ENCODE results near the gene ZNF488.

The ZNF488 gene

GRCh38 chr10:47330366-47330765 is 53.7 kb downstream of the ZNF488 start:
- no peaks in the 10 kb centered on the region for H3K9me3 ChIP-seq
- DNase-seq = no peak
- TF ChIP-seq, protein P1, sequence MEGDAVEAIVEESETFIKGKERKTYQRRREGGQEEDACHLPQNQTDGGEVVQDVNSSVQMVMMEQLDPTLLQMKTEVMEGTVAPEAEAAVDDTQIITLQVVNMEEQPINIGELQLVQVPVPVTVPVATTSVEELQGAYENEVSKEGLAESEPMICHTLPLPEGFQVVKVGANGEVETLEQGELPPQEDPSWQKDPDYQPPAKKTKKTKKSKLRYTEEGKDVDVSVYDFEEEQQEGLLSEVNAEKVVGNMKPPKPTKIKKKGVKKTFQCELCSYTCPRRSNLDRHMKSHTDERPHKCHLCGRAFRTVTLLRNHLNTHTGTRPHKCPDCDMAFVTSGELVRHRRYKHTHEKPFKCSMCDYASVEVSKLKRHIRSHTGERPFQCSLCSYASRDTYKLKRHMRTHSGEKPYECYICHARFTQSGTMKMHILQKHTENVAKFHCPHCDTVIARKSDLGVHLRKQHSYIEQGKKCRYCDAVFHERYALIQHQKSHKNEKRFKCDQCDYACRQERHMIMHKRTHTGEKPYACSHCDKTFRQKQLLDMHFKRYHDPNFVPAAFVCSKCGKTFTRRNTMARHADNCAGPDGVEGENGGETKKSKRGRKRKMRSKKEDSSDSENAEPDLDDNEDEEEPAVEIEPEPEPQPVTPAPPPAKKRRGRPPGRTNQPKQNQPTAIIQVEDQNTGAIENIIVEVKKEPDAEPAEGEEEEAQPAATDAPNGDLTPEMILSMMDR (IDR thresholded peaks at IDR 0.05; ENCODE audit: low read depth, low read length) = no peak
- H3K4me1 ChIP-seq = peaks cover 7% of the 10 kb centered on the region
- no peaks in the 10 kb centered on the region for H3K36me3 ChIP-seq
- H3K4me3 ChIP-seq (ENCODE audit: low read depth, low read length) = no peak overlapping the region
- no peaks in the 10 kb centered on the region for H3K27me3 ChIP-seq

- Histone ChIP-seq H3K9me3 (no peaks in the 10 kb centered on the region), H3K4me3 (ENCODE audit: low read depth, low read length) (no peak overlapping the region)
- TF ChIP-seq, protein P1 (IDR thresholded peaks at IDR 0.05; ENCODE audit: low read depth, low read length) = no peak
These were observed 54.2 kb downstream of the ZNF488 start for GRCh38 chr10:47329855-47330254.

GRCh38 chr10:47326927-47327330 is 57.2 kb downstream of the ZNF488 start:
- Histone ChIP-seq H3K4me1 (peaks cover 7% of the 10 kb centered on the region), H3K36me3 (no peaks in the 10 kb centered on the region), H3K4me3 (ENCODE audit: low read depth, low read length) (no peak overlapping the region), H3K27me3 (no peaks in the 10 kb centered on the region), H3K9me3 (no peaks in the 10 kb centered on the region)
- peak; percentile 62 for DNase-seq
- TF ChIP-seq, protein P1 (IDR thresholded peaks at IDR 0.05; ENCODE audit: low read depth, low read length) = no peak

More at GRCh38 chr10:47329855-47330254, 54.2 kb downstream of the ZNF488 start:
- no peak for DNase-seq
- no peaks in the 10 kb centered on the region for H3K36me3 ChIP-seq
- H3K27me3 ChIP-seq = no peaks in the 10 kb centered on the region
- peaks cover 7% of the 10 kb centered on the region for H3K4me1 ChIP-seq

- H3K9me3 ChIP-seq = no peaks in the 10 kb centered on the region
- no peaks in the 10 kb centered on the region for H3K36me3 ChIP-seq
- no peak overlapping the region for H3K4me3 ChIP-seq (ENCODE audit: low read depth, low read length)
- peaks cover 7% of the 10 kb centered on the region for H3K4me1 ChIP-seq
- no peak for DNase-seq
- TF ChIP-seq, protein P1 (IDR thresholded peaks at IDR 0.05; ENCODE audit: low read depth, low read length) = no peak
- no peaks in the 10 kb centered on the region for H3K27me3 ChIP-seq
These were observed 57.7 kb downstream of the ZNF488 start for GRCh38 chr10:47326306-47326926.

GRCh38 chr10:47325303-47326291 is 58.5 kb downstream of the ZNF488 start:
- Histone ChIP-seq H3K4me1 (peaks cover 7% of the 10 kb centered on the region), H3K9me3 (no peaks in the 10 kb centered on the region), H3K27me3 (no peaks in the 10 kb centered on the region), H3K36me3 (no peaks in the 10 kb centered on the region), H3K4me3 (ENCODE audit: low read depth, low read length) (no peak overlapping the region)
- no peak for DNase-seq
- TF ChIP-seq, protein P1 (IDR thresholded peaks at IDR 0.05; ENCODE audit: low read depth, low read length) = no peak

All from BE2C (cell line).